HG03520 (cell line): ENCODE results near the gene PGR.

ENCODE experiments used
- ATAC-seq: cut with Tn5 transposase; IDR thresholded peaks from one replicate; pipeline ENCODE4 v1.9.1; 2021; ENCODE audit warnings: mild to moderate bottlenecking, moderate library complexity; ENCODE audit not compliant: unreplicated experiment

PGR gene

GRCh38 chr11:101083335-101083734 lies 46.3 kb downstream of the PGR start:
- no peak for ATAC-seq

DNA sequence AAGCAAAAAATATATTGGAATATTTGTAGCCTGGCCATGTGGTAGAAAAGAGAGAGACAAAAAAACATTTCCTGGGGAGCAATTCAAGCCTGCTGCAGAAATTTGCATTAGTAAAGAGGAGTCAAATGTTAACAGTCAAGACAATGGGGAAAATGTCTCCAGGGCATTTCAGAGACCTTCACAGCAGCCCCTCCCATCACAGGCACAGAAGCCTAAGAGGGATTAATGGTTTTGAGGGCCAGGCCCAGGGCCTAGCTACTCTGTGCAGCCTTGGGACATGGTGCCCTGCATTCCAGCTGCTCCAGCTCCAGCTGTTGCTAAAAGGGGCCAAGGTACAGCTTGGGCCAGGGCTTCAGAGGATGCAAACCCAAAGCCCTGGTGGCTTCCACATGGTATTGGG lies 46.8 kb downstream of the PGR start:
- ATAC-seq = no peak

GRCh38 chr11:101063706-101064105 lies 65.9 kb downstream of the PGR start:
- ATAC-seq = no peak

DNA sequence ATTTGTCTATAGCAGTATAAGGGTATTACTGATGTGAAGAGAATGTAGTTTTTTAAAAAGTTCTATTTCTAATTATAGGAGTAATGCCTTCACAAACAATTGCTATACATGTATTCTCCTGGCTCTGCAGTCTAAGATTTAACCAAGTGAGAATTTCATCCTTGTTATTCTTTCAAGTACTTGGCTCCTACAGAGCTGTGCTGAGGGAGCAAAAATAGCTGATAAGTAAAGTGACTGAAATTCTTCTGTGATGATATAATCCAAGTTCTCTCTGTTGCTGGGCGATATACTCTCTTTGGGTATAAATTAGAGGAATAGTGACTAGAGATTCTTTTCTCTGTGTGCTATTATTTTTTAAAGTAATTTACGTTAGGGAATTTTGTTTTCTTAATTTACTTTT lies 68.0 kb downstream of the PGR start:
- ATAC-seq = no peak

- ATAC-seq = no peak
Observed at GRCh38 chr11:101059331-101059730, 70.3 kb downstream of the PGR start.

DNA sequence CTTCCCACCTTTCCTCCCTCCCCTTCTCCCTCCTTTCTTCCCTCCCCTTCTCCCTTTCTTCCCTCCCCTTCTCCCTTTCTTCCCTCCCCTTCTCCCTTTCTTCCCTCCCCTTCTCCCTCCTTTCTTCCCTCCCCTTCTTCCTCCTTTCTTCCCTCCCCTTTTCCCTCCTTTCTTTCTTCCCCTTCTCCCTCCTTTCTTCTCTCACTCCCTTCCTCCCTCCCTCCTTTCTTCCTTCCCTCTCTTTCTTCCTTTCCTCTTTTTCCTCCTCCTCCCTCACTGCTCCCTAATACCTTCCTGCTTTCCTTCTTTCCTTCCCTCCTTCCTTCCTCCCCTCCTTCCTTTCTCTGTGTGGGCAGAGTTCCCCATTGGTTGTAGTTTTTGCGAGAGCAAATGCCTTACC lies 76.1 kb downstream of the PGR start:
- no peak for ATAC-seq

DNA sequence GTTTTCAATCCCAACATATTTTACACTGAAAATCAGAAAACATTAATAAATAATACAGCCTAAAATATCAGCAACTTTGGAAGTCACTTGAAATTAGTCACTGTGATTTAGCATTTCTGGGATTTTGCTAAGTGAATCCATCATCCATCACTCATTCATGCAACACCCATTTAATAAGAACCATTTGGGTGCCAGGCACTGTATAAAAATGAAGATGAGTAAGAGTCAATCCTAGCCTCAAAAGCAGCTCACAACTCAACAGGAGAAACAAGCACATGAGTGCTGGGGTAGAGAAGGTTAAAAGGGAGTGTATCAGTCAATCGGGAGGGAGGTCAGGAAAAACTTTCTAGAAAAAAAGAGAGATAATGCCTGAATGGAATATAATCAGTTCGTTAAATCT lies 77.9 kb downstream of the PGR start:
- no peak for ATAC-seq

DNA sequence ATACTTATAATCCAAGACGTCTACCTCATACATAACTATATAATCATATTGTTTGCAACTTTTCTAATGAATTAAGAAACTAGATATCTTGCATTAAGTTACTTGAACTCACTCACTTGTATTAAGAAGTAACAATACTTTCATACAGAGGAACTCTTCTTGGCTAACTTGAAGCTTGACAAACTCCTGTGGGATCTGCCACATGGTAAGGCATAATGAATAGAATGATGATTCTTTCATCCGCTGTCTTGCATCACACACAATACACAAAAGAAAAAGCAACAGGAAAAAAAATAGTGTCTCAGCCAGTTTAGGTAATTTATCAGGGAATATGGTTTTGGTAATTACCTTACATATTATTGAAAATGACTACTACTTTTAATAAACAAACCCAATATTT lies 79.8 kb downstream of the PGR start:
- ATAC-seq = no peak

DNA sequence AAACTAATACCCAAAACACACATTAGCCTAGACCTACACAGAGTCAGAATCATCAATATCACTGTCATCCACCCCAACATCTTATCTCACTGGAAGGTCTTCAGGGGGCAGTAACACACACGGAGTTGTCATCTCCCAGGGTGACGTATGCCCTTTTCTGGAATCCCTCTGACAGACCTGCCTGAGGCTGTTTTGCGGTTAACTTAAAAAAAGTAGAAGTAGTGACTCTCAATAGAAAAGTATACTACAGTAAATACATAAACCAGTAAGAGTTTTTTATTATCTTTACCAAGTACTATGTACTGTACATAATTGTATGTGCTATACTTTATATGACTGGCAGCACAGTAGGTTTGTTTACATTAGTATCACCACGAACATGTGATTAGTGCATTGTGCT lies 80.5 kb downstream of the PGR start:
- ATAC-seq = no peak

DNA sequence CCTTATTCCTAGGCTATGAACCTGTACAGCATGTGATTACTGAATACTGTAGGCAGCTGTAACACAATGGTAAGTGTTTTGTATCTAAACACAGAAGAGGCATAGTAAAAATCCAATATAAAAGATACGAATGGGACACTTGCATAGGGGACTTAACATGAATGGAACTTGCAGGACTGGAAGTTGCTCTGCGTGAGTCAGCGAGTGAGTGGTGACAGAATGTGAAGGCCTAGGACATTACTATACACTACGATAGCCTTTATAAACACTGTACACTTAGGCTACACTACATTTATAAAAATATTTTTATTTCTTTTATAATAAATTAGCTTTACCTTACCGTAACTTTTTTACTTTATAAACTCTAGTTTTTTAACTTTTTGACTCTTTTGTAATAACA lies 81.1 kb downstream of the PGR start:
- ATAC-seq = no peak

GRCh38 chr11:101046947-101047346 lies 82.7 kb downstream of the PGR start:
- ATAC-seq = no peak

- no peak for ATAC-seq
Observed at GRCh38 chr11:101045415-101045814, 84.2 kb downstream of the PGR start.

GRCh38 chr11:101043940-101044339 lies 85.7 kb downstream of the PGR start:
- ATAC-seq = no peak

GRCh38 chr11:101035872-101036271 lies 93.7 kb downstream of the PGR start:
- no peak for ATAC-seq

- ATAC-seq = no peak
Observed at GRCh38 chr11:101034076-101034475, 95.5 kb downstream of the PGR start.

DNA sequence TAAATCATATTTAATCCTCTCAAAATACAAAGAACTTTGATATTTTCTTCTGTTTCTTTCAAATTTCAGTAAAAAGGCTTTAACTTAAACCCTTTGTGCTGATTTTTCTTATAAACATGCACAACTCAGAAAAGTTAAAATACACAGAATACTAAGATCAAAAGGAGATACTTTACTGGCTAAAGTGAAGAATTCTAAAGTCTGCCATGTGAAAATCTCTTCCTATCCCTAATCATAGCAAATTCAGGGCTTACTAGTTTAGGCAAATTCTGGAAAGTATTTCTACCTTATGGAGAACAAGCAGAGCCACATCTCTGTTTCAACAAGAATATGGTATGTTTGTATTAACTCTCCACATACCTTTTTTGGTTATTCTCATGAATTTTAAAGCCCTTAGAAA lies 96.6 kb downstream of the PGR start:
- ATAC-seq = no peak

- ATAC-seq = no peak
Observed at GRCh38 chr11:101031713-101032112, 97.9 kb downstream of the PGR start.

GRCh38 chr11:101030692-101031091 lies 98.9 kb downstream of the PGR start:
- ATAC-seq = no peak

- no peak for ATAC-seq
Observed at GRCh38 chr11:101030015-101030414, 99.6 kb downstream of the PGR start.

- ATAC-seq = no peak
Observed at GRCh38 chr11:101028644-101029043, 101.0 kb downstream of the PGR start.

DNA sequence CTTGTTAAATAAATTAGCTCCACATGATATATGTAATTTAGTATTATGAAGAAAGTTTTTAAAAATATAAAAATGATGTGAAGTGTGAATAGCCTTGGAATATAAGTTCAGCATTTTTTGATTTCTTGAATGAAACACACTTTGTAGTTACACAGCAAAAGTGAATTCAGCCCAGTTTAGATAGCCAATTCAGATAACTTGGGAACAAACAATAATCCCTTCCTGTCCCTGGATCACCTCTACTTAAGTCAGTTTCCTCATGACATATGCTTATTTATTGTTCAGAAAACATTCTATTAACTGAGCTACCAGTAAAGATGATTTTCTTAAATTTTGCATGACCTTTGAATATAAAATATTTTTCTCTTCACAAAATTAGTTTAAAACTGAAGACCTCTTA lies 107.4 kb downstream of the PGR start:
- no peak for ATAC-seq

DNA sequence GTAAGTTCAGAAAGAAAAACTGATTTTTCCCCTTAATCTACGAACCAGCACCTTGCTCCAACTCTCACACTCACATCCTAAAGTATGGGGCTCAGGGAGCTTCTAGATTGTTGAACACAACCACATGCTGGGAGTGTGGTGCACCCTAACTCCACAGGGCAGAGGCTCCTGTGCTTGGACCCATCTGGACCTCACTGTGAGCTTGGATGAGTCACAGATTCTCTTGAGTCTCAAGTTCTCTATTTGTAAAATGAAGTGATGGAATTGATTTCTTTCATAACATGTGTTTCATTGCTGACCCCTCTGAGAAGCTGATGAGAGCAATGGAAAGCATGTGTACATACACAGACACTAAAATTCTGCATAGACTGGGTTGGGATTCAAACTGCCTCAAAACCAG lies 109.7 kb downstream of the PGR start:
- ATAC-seq = no peak

DNA sequence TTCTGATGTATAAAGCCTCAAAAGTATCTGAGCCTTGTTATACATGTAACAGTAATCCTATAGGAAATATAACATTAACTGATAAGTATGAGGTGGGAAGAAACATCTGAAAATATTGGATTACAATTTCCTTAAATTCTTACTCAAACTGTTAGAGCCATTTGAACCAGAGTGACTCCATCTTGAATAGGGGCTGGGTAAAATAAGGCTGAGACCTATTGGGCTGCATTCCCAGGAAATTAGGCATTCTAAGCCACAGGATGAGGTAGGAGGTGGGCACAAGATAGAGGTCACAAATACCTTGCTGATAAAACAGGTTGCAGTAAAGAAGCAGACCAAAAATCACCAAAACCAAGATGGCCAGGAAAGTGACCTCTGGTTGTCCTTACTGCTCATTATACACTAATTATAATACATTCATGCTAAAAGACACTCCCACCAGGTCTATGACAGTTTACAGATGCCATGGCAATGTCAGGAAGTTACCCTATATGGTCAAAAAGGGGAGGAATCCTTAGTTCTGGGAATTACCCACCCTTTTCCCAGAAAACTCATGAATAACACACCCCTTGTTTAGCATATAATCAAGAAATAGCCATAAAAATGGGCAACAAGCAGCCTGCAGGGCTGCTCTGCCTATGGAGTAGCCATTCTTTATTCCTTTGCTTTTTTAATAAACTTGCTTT lies 114.9 kb downstream of the PGR start:
- no peak for ATAC-seq
